Hepatocyte (in vitro differentiated cells): ENCODE data around the gene ALDH1A1.

Experiments used
- EZH2 ChIP-seq: fragments of 200-600 bp; sonication (generic); IDR thresholded peaks from 2 replicates; pipeline ENCODE4 v1.6.1; 2016; ENCODE audit warnings: antibody characterized with exemption, mild to moderate bottlenecking, borderline replicate concordance
- TF ChIP-seq, protein P1 (sequence below): fragments of 200-600 bp; sonication (generic); IDR thresholded peaks from 2 replicates; pipeline ENCODE4 v1.5.1; 2016; ENCODE audit warnings: antibody characterized with exemption, mild to moderate bottlenecking; ENCODE audit not compliant: poor library complexity

DNA sequence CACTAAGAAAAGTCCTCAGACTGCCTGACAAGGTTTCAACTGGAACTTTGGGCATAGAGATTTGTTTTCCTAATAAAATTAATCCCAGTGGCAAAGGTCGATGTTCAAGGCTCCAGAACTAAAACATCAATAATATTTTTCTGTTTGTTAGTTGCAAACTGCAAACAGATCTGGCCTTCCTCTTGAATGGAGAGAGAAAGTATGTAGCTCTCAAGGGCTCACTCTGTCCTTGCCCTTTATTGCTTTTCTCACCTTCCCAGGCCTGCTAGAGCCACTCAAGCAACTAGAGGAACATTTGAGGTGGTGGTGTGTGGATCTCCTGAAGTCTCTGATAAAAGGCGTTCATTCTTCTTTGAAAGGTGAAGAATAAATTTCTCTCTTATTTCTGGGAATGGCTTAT, 16.6 kb downstream of the ALDH1A1 start:
- TF ChIP-seq, protein P1, sequence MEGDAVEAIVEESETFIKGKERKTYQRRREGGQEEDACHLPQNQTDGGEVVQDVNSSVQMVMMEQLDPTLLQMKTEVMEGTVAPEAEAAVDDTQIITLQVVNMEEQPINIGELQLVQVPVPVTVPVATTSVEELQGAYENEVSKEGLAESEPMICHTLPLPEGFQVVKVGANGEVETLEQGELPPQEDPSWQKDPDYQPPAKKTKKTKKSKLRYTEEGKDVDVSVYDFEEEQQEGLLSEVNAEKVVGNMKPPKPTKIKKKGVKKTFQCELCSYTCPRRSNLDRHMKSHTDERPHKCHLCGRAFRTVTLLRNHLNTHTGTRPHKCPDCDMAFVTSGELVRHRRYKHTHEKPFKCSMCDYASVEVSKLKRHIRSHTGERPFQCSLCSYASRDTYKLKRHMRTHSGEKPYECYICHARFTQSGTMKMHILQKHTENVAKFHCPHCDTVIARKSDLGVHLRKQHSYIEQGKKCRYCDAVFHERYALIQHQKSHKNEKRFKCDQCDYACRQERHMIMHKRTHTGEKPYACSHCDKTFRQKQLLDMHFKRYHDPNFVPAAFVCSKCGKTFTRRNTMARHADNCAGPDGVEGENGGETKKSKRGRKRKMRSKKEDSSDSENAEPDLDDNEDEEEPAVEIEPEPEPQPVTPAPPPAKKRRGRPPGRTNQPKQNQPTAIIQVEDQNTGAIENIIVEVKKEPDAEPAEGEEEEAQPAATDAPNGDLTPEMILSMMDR, result no peak
- no peak for TF ChIP-seq EZH2
